GM19372 (cell line): ENCODE measurements around the gene GOLGA2.

Experiments
- ATAC-seq: cut with Tn5 transposase; IDR thresholded peaks from one replicate; pipeline ENCODE4 v1.9.1; 2021; ENCODE audit warnings: mild to moderate bottlenecking, low read depth, moderate library complexity; ENCODE audit not compliant: unreplicated experiment

The GOLGA2 gene

DNA sequence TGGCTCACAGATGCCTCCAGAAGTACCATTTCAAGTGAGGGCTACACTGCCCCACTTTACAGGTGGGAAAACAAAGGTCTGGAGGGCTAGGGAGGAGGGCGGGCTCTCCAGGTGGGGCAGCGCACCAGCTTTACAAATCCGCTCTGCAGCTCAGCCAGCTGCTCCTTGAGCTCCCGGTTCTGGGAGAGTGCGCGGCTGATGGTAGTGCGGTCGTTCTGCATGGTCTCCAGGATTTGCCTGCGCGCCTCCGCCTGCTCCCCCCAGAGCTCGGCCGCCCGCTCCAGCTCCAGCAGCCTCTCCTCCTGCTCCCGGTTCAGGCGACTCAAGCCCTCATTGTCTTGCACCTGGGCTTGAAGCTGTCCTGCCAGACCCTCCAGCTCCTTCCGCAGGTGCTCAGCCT is 15.5 kb downstream of the GOLGA2 start:
- no peak for ATAC-seq

DNA sequence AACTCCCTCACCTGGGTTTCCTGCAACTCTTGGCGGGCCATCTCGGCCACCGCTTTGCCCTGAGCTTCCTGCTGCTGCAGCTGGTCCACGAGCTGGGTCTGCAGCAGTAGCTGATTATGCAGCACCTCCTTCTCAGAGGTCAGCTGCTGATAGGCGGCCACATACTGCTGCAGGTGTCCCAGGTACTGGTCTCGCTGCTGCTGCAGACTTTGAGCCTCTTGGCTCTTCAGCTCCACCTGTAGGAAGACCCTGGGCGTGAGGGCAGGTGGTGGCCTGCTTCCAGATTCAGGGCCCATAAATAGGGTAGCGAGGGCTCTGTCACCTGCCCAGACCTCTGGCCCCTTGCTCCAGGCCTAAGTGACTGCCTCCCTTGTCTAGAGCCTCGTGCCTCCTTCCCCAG is 16.7 kb downstream of the GOLGA2 start:
- ATAC-seq = no peak

DNA sequence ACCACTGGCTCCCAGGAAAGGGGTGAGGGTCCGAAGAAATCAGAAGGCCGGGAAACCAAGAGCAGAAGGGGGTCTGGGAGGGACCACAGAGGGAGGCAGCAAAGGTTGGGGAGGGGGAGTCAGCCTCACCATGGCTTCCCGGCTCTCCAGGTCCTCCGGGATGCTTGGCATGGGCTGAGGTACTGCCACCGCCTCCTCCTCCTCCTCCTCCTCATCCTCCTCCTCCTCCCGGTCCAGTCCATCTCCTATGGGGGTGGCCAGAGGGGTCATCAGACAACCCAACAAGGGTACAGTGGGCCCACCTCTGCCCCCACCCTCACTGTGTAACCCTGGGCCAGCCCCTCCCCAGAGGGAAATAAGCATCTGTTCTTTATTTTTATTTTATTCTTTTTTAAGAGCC is 17.5 kb downstream of the GOLGA2 start:
- no peak for ATAC-seq

DNA sequence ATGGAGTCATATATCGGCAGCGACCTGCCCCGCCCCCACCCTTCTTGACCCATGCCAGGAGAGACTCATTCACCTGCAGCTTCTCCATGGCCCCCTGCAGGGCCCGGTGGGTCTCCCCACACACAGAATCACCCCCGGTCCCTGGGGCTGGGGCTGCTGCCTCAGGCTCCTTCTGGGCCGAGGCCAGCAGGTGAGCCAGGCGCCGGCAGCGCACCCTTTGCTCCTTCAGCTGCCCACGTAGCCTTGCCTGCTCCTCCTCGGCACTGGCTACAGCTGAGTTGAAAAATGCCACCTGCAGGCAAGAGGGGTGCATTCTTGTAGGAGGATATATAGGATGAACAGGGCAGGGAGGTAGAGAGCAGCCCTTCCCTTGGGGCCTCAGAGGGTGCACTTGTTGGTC is 17.9 kb downstream of the GOLGA2 start:
- no peak for ATAC-seq

DNA sequence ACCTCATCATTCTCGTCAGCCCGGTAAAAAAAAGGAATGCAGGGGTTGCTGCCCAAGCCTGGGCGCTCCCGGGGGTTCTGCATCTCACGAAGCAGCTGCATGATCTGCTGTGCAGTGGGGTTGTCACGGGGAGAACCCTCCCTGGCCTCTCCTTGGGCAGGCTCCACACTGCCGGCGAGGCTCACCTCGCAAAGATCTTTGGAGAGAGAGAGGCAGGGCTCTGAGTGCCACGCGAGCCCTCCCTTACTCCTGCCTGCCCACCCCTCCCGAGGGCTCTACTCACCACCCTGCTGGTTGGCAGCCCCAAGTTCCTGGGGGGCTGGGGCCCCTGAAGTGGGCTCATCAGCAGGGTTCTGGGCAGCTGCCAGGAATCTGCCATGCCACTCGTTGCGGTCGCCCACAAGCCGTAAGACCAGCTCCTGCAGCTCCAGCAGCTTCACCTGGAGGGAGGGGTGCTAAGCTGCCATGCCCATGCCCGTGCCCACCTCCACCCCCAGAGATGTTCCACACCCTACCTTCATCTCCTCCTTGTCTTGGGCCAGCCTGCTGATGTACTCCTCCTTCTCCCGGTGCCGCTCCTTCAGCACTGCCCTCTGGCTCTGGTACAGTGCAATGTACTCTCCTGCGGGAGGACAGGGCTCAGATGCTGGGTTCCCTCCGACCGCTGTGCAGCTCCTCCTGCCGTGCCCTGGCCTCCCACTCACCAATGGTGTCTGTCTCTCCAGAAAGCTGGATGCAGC is 18.6 kb downstream of the GOLGA2 start:
- no peak for ATAC-seq

DNA sequence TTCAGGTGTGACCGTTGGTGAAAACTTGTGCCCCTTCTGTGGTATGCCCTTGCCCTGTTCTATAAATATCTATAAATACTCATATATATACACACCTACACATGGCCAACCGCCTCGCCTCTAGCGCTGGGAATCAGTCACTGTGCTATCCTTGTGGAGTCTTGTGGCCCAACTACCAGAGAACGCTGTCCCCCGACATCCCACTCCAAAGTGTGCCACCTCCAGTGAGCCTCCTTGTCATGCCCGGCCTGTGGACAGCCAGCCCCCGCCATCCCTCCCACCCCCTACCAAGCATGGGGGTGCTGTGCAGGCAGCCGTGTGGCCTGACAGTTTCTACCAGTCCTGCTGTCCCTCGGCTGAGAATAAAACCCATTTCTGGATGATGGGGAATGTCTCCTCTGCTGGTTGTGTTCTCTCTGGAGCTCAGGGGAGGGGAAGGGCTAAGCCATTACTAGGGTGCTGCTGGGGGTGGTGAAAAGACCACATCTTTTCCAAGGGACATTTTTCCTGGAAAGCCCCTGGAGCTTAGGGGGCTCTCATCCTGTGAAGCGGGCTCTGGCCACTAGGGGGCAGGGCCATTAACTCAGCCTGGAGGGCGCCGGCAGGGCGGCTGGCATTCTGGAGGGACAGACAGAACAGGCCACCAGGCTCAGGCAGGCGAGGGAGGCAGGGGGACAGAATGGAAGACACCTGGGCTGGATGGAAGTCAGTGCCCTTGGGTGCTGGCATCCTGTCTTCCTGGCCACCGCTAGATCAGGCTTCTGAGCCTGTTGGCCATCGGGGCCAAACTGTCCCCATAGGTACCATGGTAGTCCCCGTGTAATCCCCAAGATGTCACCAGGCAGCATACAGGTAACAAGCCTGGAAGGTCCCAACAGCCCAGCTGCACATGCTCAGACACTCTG is 20.7 kb downstream of the GOLGA2 start:
- no peak for ATAC-seq

DNA sequence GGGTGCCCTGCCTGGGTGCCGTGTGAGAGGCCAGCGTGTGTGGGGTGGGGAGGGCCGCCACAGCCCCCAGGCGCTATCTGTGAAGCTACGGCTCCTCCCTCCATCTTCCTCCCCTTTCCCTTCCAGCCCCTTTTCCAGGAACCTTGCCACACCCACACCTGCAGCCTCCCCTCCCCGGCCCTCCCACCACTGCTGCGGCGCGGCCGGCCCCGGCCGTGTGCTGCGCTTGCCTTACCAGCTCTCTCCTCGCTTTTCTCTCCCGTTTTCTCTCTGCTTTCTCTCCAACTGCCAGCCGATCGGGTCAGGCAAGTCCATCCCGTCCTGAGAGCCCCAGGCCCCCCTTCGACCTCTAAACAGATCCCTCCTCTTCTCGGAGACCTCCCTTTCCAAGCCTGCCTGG is 21.4 kb downstream of the GOLGA2 start:
- ATAC-seq = no peak

DNA sequence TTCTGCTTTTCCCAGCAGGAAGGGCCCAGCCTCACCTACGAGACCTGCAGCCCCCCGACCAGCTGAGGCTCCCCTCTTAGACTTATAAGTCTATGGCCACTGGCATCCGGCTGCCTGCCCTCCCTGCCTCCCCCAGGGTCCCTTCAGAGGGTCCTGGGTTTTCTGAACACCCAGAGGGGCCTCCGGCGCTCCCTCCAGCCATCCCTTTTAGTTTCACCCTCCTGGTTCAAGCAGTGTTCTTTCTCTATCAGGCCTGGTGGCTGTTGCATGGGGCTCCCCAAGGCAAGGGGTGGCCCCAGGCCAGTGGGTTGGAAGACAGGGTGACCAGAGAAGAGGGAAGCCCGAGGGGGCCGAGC is 21.8 kb downstream of the GOLGA2 start:
- no peak for ATAC-seq

DNA sequence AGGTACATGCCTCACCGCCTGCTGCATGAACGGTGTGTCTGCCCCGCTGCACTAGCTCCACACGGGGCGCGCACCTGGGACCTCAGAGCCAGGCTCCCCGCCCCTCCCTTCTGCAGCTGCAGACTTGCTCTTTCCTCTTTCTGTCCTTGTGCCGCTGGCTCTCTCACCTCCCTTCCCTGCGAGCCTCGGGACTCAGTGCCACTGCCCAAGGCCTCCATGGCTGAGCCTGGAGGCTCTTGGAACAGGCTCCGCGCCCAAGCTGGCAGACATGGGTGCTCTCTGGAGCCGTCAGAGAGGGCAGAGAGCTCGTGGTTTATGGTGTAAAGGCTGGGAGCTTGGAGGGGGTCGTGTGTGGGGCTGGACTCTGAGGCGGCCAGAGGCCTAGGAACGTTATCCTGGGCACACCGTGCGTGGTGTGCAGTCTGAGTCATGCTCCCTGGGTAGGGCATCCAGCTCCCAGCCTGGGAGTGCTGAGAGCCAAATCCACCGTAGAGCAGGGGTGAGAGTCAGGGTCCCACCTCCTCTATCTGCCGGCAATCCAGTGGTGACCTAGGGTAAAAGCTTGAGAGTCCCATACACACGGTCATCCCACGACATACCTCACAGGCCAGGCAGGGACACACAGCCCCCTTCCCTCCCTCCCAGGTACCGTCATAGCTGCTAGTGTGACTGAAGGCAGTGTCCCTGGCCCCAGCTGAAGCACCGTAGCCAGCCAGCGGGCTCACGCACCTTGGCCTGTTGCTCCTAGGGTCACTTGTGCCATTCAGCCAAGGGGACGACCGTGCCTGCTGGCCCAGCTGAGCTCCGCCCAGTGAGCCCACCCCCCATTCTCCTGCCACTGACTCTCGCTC is 22.4 kb downstream of the GOLGA2 start:
- ATAC-seq = no peak

DNA sequence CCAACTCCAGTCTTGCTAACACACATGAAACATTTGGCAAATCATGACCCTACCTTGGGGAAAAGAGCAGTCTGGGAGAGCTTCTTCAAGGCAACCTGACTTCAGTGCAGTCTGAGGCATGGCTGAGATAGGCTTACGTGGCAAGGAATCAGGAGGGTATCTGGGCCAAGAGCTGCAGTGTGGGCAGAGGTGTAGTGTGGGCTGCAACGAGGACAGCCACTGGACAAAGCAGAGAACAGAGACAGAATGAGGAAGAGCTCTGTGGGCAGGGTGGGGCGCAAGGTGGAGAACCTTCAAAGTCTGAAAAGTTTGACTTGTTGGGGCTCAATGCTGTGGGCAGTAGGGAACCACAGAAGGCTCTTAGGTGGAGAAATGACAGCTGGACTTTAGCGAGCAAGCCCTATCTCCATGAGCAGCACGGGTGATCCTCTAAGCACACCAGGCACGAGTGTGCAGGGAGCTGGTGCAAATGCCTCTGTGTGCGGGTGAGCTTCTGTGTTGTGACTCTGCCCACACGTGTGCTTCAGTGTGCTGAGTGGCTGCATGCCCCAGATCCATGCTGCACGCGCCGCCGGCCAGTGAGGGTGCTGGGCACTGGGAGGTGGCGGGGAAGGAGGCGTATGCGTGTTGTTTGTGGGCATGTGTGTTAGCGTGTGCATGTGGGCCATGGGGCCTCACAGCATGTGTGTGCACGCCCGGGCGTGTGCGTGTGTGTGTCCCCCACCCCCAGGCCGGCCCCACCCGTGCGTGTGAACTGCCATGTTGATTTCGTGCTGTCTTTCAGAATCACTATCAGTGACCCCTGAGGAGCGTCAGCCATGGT is 23.3 kb downstream of the GOLGA2 start:
- no peak for ATAC-seq

DNA sequence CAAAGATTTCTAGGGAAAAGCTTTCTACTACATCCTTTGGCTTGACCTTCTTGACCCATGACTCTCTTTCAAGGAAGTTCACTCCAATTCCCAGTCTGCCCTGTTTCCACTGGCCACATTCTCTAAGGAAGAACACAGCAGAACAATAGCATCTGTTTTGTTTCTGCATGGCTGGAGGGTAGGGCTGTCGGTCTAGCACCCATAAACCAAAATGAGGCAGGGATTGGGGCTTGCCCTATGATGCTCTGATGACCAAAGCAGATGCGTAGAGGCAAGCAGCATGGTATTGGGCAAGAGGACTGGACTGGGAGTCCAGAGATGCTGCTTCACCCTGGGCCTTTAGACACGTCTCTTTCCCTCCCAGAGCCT is 24.1 kb downstream of the GOLGA2 start:
- ATAC-seq = no peak

DNA sequence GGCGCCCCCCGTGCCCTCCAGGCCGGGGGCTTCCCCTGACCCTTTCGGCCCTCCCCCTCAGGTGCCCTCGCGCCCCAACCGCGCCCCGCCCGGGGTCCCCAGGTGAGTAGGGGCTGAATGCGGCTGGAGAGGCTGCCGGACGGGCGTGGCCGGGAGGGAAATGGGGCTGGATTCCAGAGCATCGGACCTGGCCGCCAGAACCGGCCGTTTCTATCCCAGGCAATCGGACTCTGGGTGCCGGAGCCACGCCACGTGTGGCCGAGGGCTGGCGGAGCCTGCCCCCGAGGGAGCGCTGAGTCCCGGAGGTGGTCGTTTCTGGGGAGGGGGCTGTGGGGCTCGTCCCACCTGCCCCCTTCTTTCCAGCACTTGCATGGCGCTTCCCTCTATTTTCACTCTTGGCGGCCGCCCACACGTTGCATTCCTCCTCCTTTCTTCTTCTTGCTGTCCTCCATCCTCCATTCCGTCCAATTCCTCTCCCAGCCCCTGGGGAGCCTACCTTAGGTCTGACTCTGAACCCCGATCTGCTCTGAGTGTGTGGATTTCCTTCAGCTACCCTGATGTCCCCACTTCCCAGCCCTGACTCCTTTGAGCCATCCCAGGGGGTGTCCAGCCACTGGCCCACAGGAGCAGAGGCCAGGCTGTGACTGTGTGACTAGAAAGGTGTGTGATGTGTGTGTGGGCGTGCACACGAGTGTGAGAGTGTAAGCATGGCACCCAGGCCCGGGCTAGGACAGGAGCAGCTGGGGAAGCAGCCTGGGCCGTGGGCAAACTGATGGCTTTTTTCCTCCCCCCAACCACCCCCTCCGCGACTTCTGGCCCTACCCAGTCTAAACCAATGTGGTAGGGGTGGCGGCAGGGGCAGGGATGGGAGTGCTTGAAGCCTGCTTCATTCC is 24.7 kb downstream of the GOLGA2 start:
- no peak for ATAC-seq

DNA sequence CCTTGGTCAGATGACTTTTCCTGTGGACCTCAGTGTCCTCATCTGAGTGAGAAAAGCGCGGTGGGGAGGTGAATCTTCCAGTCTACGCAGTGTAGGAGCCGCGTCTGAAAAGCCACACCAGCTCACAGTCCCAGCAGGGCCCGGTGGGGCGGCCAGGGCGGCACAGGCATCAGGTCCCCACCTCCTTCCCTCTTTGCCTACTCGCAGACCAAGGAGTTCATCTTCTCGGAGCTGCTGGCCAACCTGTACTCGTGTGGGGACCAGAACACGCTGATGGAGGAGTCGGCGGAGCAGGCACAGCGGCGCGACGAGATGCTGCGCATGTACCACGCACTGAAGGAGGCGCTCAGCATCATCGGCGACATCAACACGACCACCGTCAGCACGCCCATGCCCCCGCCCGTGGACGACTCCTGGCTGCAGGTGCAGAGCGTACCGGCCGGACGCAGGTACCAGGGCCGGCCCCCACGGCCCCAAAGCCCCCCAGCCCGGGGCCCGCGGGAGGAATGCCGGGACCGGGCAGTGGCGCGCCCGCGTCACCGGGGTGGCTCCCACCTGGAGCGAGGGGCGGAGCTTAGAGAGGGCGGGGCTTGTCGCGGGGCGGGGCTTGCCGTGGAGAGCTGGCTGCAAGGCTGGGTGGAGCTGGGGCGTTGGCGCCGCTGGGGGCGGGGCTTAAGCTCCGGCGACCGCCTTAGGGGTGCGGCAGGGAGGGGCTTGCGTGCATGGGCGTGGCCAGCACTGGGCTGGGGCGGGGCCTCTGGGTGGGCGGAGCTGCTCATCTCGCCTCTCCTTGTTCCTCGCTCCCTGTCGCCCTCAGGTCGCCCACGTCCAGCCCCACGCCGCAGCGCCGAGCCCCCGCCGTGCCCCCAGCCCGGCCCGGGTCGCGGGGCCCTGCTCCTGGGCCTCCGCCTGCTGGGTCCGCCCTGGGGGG is 25.6 kb downstream of the GOLGA2 start:
- ATAC-seq = peak; percentile 87

DNA sequence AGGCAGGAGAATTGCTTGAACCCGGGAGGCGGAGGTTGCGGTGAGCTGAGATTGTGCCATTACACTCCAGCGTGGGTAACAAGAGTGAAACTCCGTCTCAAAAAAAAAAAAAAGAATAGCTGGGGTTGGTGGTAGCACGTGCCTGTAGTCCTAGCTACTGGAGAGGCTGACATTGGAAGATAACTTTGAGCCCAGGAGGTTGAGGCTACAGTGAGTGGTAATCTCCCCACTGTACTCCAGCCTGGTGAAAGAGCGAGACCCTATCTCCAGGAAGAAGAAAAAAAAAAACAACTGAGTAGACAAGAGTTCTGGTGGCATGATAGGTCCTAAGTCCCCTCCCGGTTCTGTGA is 26.3 kb downstream of the GOLGA2 start:
- no peak for ATAC-seq

DNA sequence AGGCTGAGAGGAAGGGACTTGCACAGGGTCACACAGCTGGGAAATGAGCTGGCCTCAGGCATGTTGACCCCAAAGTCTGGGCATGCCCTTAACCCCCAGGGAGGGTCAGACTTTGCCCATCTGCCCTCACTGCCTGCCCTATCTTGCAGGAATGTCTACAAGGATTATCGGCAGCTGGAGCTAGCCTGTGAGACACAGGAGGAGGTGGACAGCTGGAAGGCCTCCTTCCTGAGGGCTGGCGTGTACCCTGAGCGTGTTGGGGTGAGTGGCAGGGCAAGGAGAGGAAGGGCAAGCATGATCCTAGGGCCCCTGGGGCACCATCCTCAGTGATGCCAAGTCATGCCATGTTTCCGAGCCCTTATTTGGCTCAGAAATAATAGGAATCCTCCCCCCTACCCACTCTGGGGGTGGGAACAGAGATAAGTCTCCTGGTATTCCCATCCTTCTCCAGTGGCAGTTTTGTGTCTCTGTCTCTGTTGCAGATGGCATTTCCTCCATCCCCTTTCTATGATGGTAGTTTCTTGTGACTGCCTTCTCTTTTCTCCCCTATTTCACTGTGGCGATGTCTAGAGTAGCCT is 28.5 kb downstream of the GOLGA2 start:
- no peak for ATAC-seq

DNA sequence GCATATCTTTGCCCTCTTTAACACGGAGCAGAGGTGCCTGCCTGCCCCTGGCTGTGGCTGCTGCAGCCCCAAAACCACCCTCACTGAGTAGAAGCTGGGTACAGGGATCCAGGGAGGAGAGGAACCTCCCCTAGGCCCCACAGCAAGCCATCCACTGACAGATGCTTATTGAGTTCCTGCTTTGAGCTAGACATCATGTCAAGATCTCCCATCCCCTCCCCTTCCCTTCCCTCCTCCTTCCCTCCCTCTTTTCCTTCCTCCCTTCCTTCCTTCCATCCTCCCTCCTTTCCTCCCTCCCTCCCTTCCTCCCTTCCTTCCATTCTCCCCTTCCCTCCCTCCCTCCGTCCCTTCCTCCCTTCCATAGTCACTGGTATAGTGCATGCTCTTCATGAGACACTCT is 29.3 kb downstream of the GOLGA2 start:
- ATAC-seq = no peak

DNA sequence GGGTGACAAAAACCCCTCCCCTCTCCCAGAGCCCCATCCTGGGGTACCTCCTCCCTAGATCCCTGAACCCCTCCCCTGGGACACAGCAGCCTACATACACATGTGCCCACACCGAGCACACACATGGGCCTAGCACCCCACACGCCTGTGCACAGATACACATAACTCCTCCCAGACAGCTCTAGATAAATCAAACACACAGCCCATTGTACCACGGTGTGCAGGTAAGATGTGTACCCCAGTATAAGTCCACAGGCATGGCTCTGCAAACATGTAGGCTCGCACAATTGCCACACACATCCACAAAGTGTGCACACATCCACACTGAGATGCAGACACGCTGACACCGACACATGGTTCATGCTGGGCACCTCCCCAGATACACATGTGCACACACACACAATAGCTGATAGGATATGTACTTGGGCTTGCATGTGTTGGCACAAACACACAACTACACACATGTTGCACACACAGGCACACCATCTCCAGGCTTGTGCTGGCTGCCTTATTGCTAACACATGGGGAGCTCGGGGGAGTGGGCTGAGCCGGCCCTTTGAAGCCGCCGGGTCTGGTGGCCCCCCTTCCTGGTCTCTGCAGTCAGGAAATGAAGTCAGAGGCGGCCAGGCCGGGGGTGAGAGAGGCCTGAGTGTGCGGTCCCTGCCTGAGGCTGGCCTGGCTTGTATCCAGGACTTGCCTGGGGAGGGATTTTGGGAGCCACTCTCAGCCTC is 30.2 kb downstream of the GOLGA2 start:
- no peak for ATAC-seq
